ENCODE measurements around the gene SLC11A2.
A peak's percentile ranks its signal among the peaks of the same experiment; 100 is the strongest.

Gene SLC11A2

GRCh38 chr12:51025836-51026638, at the start of gene SLC11A2:
TSS of gene SLC11A2 (minus strand) at chr12:51026384. CDS start at chr12:51010728, 15,656 bp downstream.
- peak; percentile 94 for DNase-seq (ENCODE audit: low spot score)

GRCh38 chr12:51075390-51075789, 49.2 kb upstream of the SLC11A2 start:
- DNase-seq (ENCODE audit: low spot score) = no peak

- DNase-seq (ENCODE audit: low spot score) = no peak
These were observed 45.5 kb upstream of the SLC11A2 start for GRCh38 chr12:51071663-51072062.

- DNase-seq (ENCODE audit: low spot score) = no peak
These were observed 43.8 kb upstream of the SLC11A2 start for GRCh38 chr12:51070004-51070403.

- no peak for DNase-seq (ENCODE audit: low spot score)
These were observed 41.6 kb upstream of the SLC11A2 start for GRCh38 chr12:51067771-51068170.

- DNase-seq (ENCODE audit: low spot score) = no peak
These were observed 41.0 kb upstream of the SLC11A2 start for GRCh38 chr12:51067229-51067628.

GRCh38 chr12:51065530-51065929, 39.3 kb upstream of the SLC11A2 start:
- no peak for DNase-seq (ENCODE audit: low spot score)

GRCh38 chr12:51062631-51063397, 36.6 kb upstream of the SLC11A2 start:
- no peak for DNase-seq (ENCODE audit: low spot score)

GRCh38 chr12:51059086-51059485, 32.9 kb upstream of the SLC11A2 start:
- no peak for DNase-seq (ENCODE audit: low spot score)

GRCh38 chr12:51056242-51056641, 30.1 kb upstream of the SLC11A2 start:
- DNase-seq (ENCODE audit: low spot score) = no peak

GRCh38 chr12:51055060-51055459, 28.9 kb upstream of the SLC11A2 start:
- no peak for DNase-seq (ENCODE audit: low spot score)

GRCh38 chr12:51051787-51052186, 25.6 kb upstream of the SLC11A2 start:
- no peak for DNase-seq (ENCODE audit: low spot score)

GRCh38 chr12:51049525-51049924, 23.3 kb upstream of the SLC11A2 start:
- DNase-seq (ENCODE audit: low spot score) = no peak

GRCh38 chr12:51048661-51049251, 22.6 kb upstream of the SLC11A2 start:
- DNase-seq (ENCODE audit: low spot score) = no peak

- peak; percentile 96 for DNase-seq (ENCODE audit: low spot score)
These were observed 21.7 kb upstream of the SLC11A2 start, which contains the start of gene LETMD1 for GRCh38 chr12:51047655-51048540. TSS of gene LETMD1 (plus strand) at chr12:51048327. CDS start at chr12:51048357, 30 bp downstream.

- no peak for DNase-seq (ENCODE audit: low spot score)
These were observed 10.1 kb upstream of the SLC11A2 start for GRCh38 chr12:51036279-51036678.

GRCh38 chr12:51033457-51034089, 7.4 kb upstream of the SLC11A2 start:
- no peak for DNase-seq (ENCODE audit: low spot score)

GRCh38 chr12:51033048-51033447, 6.9 kb upstream of the SLC11A2 start:
- no peak for DNase-seq (ENCODE audit: low spot score)

- no peak for DNase-seq (ENCODE audit: low spot score)
These were observed 2.6 kb upstream of the SLC11A2 start for GRCh38 chr12:51028813-51029150.

GRCh38 chr12:51028126-51028812, 2.1 kb upstream of the SLC11A2 start:
- no peak for DNase-seq (ENCODE audit: low spot score)

GRCh38 chr12:51027342-51027835, 1.2 kb upstream of the SLC11A2 start:
- no peak for DNase-seq (ENCODE audit: low spot score)

Data from left forelimb (tissue), 1 donor.